GM19395 (cell line): ENCODE measurements around the gene TIGIT.

Source experiments
- ATAC-seq: cut with Tn5 transposase; IDR thresholded peaks from one replicate; pipeline ENCODE4 v1.9.1; 2021; ENCODE audit warnings: mild to moderate bottlenecking, moderate library complexity; ENCODE audit not compliant: unreplicated experiment

Gene TIGIT

DNA sequence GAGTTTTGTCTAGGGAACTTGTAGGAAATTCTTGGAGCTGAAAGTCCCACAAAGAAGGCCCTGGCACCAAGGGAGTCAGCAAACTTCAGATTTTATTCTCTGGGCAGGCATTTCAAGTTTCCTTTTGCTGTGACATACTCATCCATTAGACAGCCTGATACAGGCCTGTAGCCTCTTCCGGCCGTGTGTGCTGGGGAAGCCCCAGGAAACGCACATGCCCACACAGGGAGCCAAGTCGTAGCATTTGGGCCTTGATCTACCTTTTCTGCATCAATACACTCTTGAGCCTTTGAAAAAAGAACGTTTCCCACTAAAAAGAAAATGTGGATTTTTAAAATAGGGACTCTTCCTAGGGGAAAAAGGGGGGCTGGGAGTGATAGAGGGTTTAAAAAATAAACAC is 15.0 kb downstream of the TIGIT start:
- ATAC-seq: peak; percentile 81

GRCh38 chr3:114310695-114311094 is 16.9 kb downstream of the TIGIT start:
- ATAC-seq: no peak

GRCh38 chr3:114313426-114313825 is 19.6 kb downstream of the TIGIT start:
- ATAC-seq: no peak

GRCh38 chr3:114314282-114314681 is 20.5 kb downstream of the TIGIT start:
- no peak for ATAC-seq

GRCh38 chr3:114318295-114318694 is 24.5 kb downstream of the TIGIT start:
- no peak for ATAC-seq

- no peak for ATAC-seq
Observed at GRCh38 chr3:114319453-114319852, 25.6 kb downstream of the TIGIT start.

GRCh38 chr3:114320246-114320645 is 26.4 kb downstream of the TIGIT start:
- no peak for ATAC-seq

GRCh38 chr3:114323546-114324254 is 29.9 kb downstream of the TIGIT start:
- peak; percentile 65 for ATAC-seq

DNA sequence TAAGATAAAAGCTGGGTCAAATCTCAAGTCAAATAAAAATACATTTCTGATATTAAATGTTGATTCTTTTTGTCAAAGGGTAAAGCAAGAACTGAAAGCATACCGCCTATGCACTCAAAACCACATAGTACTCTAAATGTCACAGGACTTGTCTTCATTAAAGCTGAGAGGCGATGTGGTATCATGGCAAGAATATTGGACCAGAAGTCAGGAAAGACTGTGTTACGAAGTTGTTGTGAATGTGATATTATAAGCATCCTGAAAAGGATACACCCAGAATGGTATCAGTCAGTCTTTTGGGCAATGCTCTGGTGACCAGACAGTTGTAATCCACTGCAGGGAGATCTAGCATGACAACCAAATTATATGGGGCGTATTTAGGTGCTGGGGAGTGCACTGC is 33.8 kb downstream of the TIGIT start:
- ATAC-seq: no peak

- ATAC-seq: no peak
Observed at GRCh38 chr3:114328345-114328744, 34.5 kb downstream of the TIGIT start.

GRCh38 chr3:114329823-114330222 is 36.0 kb downstream of the TIGIT start:
- no peak for ATAC-seq

DNA sequence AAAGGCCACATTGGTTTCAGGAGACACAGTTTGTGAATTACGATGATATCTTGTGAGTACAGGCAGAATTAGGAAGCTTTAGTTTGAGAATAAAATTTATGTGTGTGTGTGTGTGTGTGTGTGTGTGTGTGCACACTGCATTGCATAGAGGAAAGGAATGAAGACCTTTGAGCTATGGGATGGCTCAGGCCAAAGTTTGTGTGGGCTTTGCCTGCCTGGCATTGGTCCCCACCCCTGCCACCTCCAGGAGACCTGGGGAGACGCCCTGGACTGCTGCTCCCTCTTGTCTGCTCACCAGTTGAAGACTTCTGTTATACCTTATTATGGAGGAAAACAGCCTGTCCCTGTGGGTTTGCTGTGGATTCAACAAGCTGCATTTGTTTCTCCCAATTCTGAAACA is 37.2 kb downstream of the TIGIT start:
- no peak for ATAC-seq

- no peak for ATAC-seq
Observed at GRCh38 chr3:114331710-114332109, 37.9 kb downstream of the TIGIT start.

DNA sequence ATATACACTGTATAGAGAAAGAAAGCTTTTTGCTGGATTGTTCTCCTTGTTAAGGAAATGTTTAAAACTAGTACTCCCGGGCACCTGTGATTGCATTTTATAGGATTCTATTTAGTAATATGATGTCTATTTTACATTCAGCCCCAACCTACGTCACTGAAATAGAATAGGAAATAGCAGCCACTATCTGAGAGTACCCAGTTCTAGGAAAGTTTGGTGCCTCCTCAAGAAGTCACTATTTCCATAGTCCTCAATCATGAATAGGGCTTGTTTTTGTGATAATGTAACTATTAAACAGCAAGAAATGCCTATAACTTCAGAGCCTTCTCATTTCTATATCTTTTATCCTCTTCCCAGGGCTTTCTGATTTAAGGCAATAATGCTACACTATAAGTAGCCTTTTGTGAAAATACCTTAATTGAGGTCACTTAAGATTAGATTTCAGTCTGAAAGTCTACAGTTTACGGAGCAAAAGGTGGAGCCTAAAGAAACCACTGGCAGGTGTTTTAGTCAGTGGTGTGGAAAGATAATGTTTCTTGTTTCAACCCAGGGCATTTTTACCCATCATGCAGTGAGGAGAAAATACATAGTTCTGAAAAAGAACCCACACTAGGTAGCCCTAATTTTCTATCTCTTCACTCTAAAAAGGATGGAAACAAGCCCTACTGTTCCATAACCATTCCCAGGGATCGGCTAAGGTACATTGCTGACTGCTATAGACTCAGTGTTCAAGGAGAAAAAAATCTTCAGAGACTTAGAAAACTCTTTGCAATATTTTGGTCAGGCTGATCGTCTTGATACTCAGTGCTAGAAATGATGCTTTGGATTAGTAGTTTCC is 38.7 kb downstream of the TIGIT start:
- ATAC-seq: peak; percentile 74

DNA sequence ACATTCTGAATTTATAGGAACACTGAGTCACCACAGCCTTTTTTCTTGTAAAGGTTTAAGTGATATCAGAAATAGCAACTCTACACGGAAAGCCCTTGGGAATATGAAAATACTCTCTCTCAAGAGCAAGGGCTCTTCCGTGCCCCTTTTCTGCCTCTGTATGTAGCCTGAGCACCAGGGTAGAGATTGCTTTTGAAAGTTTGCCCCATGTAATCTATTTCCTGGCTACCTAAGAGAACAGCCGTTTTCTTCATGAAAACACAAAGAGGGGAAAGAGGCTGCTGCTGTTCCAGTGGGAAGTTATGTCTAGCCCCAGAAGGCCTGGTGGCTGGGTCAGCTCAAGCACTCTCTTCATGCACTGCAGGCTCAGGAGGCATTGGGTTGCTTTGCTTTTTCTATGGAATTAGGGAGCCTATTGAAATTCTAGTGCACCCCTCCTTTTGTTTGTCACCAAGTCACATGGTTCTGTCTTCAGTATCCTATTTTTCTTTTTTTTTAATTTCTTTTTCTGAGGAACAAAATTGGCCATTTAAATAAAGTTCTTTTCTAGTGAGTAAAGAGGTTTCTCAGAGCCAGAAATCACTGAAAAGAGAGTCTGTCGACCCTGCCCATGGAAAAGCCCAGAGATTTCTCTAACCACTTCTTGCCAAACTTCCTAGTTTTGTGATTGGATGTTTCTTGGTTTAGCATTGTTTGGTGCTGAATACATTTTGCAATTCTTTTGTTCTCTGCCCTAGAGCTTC is 39.5 kb downstream of the TIGIT start:
- ATAC-seq: peak; percentile 27

DNA sequence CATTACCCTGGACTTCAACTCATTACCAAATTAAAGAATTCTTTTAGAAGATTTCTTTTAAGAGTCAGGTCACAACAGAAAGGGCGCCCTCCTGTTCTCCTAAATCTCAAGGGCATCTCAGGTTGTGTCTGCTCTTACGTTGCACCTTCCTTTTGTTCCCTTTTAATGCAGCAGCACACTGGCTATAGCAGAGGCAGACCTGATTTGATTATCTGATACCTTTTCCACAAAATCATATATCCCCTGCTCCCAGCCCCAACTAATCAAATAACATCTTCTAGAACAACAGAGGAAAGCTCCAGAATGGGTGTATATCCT is 40.1 kb downstream of the TIGIT start:
- ATAC-seq: no peak

DNA sequence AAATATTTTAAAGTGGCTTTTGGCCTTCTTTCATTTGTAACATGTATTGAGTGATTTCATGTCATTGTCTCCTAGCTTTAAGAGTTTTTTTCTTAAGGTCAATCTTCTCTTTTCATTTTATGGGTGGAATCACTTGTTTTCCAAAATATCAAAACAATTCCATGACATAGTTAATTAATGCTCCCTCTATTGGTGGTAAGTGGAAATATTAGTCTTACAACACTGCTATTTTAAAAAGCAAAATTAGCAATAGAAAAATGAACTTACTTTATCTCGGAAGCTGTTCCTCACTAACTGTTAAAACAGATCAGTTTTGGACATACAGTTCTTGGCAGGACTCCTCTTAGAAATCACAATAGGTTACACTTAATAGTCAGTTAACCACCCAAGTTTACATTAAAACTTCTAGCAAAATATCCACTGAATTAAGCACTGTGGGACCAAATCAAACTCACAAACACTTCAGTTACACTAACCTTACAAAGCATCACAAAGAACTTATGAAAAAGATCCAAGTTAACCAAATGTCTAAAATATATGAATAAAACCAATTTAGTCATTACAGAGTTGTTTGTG is 42.4 kb downstream of the TIGIT start:
- no peak for ATAC-seq

- ATAC-seq: no peak
Observed at GRCh38 chr3:114336857-114337256, 43.0 kb downstream of the TIGIT start.

DNA sequence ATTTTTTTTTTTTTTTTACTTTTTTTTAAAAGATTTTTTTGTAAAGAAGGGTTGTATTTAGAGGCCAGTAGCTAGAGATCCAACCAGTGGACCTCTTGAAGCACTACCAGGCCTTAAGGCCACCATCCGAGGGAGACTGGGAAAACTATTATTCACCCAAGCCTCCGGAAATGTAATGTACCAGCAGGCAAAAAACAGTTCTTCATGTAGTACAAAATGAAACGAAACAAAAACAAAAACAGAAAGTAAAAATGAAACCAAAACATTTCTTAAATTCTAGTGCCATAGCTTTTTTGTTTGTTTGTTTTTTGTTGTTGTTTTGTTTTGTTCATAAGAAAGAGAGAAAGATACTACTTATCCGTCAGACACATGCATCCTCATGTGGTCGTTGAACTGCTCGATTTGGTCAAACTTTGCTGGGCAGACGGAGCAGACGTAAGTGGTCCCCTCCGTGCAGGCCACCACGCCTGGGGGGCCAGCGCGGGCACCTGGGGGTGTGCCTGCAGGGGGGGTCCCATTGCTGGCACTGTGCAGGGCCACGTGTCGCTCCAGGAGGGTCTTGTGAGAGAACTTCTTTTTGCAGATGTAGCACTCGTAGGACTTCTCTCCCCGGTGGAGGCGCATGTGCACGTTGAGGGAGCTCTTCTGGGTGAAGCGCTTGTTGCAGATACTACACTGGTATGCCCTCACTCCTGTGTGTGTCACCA is 45.0 kb downstream of the TIGIT start:
- ATAC-seq: no peak

- ATAC-seq: no peak
Observed at GRCh38 chr3:114344492-114344891, 50.7 kb downstream of the TIGIT start.

DNA sequence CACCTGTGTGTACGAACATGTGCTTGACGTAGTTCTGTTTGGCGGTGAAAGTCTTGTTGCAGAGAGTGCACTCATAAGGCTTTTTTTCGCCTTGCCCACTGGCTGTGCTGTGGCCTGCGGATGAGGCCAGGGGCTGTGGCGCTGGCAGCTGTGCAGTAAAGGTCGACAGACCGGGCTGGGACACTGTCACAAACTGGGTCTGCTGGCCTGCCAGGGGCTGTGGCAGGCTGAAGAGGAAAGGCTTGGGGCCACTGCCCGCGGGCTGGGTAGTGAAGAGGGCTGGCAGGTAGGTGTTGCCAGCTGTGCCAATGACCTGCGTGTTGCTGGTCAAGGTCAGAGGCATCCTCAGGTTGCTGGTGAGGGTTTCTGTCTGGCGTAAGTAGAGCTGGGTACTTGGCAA is 56.4 kb downstream of the TIGIT start:
- no peak for ATAC-seq
